ENCODE data around the gene KCNK15.

GRCh38 chr20:44784688-44785087 lies 39.0 kb downstream of the KCNK15 start:
- TF ChIP-seq, protein P1, sequence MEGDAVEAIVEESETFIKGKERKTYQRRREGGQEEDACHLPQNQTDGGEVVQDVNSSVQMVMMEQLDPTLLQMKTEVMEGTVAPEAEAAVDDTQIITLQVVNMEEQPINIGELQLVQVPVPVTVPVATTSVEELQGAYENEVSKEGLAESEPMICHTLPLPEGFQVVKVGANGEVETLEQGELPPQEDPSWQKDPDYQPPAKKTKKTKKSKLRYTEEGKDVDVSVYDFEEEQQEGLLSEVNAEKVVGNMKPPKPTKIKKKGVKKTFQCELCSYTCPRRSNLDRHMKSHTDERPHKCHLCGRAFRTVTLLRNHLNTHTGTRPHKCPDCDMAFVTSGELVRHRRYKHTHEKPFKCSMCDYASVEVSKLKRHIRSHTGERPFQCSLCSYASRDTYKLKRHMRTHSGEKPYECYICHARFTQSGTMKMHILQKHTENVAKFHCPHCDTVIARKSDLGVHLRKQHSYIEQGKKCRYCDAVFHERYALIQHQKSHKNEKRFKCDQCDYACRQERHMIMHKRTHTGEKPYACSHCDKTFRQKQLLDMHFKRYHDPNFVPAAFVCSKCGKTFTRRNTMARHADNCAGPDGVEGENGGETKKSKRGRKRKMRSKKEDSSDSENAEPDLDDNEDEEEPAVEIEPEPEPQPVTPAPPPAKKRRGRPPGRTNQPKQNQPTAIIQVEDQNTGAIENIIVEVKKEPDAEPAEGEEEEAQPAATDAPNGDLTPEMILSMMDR (IDR thresholded peaks at IDR 0.05 in 2 of 3, conservative IDR thresholded peaks at IDR 0.05 in 1 of 3; ENCODE audit: control insufficient read depth in 2 of 3, extremely low read depth in 1 of 3, insufficient read depth in 1 of 3, low read depth in 3 of 3, low read length in 3 of 3): no peak
- TF ChIP-seq TARDBP (IDR thresholded peaks at IDR 0.05; ENCODE audit: borderline replicate concordance) (no peak), CBX3 (IDR thresholded peaks at IDR 0.05; ENCODE audit: borderline replicate concordance, low read depth) (no peak), EZH2 (IDR thresholded peaks at IDR 0.05; ENCODE audit: borderline replicate concordance, control insufficient read depth, low read depth, low read length) (no peak), MAX (IDR thresholded peaks at IDR 0.05; ENCODE audit: low read depth, low read length) (no peak), BCLAF1 (IDR thresholded peaks at IDR 0.05) (no peak), ETV6 (conservative IDR thresholded peaks at IDR 0.05 in 1 of 2, IDR thresholded peaks at IDR 0.05 in 1 of 2; ENCODE audit: borderline replicate concordance in 1 of 2, low read depth in 1 of 2) (no peak), SREBF2 (IDR thresholded peaks at IDR 0.05; ENCODE audit: low read length) (no peak), POLR2AphosphoS5 (IDR thresholded peaks at IDR 0.05; ENCODE audit: low read length) (no peak), TCF3 (IDR thresholded peaks at IDR 0.05; ENCODE audit: borderline replicate concordance, insufficient read depth, low read depth, low read length) (no peak), RCOR1 (conservative IDR thresholded peaks at IDR 0.05; ENCODE audit: low read depth, low read length) (no peak), YBX1 (IDR thresholded peaks at IDR 0.05) (no peak), TAF1 (IDR thresholded peaks at IDR 0.05; ENCODE audit: borderline replicate concordance, low read depth, low read length) (no peak)
- TF ChIP-seq, protein P2, sequence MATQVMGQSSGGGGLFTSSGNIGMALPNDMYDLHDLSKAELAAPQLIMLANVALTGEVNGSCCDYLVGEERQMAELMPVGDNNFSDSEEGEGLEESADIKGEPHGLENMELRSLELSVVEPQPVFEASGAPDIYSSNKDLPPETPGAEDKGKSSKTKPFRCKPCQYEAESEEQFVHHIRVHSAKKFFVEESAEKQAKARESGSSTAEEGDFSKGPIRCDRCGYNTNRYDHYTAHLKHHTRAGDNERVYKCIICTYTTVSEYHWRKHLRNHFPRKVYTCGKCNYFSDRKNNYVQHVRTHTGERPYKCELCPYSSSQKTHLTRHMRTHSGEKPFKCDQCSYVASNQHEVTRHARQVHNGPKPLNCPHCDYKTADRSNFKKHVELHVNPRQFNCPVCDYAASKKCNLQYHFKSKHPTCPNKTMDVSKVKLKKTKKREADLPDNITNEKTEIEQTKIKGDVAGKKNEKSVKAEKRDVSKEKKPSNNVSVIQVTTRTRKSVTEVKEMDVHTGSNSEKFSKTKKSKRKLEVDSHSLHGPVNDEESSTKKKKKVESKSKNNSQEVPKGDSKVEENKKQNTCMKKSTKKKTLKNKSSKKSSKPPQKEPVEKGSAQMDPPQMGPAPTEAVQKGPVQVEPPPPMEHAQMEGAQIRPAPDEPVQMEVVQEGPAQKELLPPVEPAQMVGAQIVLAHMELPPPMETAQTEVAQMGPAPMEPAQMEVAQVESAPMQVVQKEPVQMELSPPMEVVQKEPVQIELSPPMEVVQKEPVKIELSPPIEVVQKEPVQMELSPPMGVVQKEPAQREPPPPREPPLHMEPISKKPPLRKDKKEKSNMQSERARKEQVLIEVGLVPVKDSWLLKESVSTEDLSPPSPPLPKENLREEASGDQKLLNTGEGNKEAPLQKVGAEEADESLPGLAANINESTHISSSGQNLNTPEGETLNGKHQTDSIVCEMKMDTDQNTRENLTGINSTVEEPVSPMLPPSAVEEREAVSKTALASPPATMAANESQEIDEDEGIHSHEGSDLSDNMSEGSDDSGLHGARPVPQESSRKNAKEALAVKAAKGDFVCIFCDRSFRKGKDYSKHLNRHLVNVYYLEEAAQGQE (IDR thresholded peaks at IDR 0.05; ENCODE audit: low read depth, low read length): no peak
